ENCODE data around the gene SEC14L2.
"Not testable (repeated sequence)": the region's sequence is repeated elsewhere in the genome, so short reads cannot be mapped to it uniquely, and the experiment has no call there.

Gene SEC14L2

DNA sequence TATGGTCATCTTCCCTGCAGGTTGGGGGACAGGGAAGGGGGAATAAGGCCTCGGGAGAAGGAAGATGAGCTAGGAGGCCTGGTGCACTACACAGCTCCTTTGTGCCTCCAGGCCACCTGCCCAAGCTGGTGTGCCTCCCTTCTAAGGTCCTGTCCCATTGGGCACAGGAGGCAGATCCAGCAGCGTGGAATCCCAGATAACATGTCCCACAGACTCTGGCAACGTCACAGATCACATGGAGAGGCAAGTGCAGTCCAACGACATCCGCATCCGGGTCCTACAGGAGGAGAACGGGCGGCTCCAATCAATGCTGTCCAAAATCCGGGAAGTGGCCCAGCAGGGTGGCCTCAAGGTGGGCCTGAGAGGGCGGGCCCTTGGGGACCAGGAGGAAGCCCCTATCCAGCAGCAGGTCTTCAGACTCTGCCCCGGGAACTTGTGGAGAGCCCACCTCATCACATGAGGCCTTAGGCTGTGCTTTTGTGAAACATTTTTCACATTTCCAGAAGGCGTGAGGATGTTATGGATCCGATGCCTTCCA is 21.4 kb upstream of the SEC14L2 start:
- DNase-seq (ENCODE audit: low read depth), result no peak

DNA sequence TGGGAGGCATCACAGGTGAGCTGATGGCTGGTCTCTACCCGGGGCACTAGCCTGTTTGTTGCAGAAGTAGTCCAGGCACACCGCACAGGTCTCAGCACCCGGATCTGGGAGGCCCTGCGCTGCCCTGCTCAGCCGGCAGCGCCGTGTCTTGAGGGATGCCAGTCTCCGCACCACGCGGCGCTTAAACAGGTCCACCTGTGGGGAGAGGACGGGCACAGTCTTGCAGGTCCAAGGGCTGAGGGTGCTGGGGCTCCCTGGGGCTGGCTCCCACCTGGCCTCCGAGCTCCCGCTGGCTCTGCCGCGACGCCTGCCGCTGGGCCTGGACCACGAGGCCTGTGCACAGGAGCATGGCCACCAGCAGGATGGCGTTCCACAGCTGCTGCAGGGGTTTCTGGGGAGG is 16.8 kb upstream of the SEC14L2 start:
- DNase-seq (ENCODE audit: low read depth), result no peak

DNA sequence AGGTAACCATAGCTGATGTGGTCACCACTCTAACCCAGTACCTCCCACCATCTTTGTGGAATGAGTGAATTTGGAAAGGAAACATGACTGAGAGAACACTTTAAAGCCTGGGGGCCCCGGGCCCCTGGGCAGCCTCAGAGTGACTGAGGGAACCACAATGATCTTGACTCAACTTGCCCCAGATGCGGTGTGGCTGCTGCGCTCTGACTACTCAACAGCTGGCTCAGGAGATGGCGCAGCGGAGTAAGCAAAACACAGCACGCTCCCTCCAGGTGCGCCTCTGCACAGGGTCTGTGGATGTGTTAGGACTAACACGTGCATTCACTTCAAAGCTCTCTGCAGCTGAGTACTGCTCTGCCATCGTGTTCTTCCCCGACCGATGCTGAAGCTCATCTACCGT is 15.6 kb upstream of the SEC14L2 start:
- no peak for DNase-seq (ENCODE audit: low read depth)

DNA sequence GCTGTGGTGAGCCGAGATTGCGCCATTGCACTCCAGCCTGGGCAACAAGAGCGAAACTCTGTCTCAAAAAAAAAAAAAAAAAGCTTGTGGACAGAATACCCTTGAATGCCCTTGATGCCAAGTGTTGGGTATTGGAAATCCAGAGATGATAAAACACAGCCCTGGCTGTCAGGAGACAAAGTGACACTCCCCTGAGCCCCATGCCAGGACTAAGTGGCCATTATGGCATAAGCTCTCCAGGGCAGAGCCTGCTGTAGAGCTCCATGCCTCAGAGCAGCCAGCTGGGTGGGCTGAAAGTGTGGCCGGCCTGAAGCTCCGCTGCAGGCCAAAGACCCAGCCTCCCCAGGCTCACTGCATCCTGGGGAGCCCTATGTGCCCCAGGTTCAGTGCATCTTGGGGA is 14.5 kb upstream of the SEC14L2 start:
- DNase-seq (ENCODE audit: low read depth), result no peak

DNA sequence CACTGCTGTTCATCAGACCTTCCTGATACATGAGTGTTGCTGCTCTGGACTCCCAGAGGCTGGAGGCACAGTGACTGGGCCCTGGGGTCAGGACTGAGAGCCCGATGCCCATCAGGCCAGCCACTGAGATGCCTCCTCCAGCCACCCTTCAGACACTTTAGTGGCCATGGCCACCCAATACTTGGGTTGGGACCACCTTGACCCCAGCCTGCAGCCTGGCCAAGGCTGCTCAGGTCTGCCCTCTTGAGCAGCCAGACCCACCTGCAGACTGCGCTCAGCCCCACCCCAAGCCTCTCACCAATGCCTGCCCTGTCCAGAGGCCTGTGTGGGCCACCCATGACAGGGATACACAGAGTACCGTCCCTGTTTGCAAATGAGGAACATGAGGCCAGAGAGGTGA is 13.8 kb upstream of the SEC14L2 start:
- DNase-seq (ENCODE audit: low read depth), result no peak

DNA sequence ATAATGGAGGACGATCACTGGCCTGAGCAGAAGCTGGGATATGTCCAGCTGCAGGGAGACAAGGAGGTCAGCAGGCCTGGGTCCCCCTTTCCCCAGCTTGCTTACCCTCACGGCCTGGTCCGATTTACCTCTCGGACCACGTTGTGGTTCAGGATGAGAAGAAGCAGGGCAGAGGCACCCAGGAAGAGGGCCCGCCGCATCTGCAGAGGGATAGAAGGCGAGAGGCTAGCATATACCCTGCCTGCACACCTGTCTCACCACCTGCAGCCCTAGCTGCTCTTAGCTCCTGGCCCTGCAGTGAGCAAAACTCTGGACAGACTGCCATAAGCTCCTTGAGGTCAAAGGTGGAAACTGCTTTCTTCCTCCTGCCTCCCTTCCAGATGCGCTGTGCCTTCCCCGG is 10.9 kb upstream of the SEC14L2 start:
- no peak for DNase-seq (ENCODE audit: low read depth)

DNA sequence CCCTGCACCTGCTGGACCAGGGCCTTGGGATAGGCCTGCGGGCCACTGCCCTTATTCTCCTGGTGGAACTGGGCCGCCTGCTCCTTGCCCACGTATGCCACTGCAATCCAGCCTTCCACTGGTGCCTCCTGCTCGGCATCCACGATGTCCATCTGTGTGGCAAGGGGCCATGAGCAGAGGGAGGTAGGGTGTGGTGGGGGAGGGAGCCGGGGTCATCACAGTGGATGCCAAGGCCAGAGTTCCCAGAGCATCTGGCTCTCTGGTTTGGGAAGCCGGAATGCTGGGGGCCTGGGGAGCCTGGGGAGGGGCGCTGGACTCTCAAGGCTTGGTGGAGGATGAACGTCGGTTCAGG is 10.2 kb upstream of the SEC14L2 start:
- no peak for DNase-seq (ENCODE audit: low read depth)

DNA sequence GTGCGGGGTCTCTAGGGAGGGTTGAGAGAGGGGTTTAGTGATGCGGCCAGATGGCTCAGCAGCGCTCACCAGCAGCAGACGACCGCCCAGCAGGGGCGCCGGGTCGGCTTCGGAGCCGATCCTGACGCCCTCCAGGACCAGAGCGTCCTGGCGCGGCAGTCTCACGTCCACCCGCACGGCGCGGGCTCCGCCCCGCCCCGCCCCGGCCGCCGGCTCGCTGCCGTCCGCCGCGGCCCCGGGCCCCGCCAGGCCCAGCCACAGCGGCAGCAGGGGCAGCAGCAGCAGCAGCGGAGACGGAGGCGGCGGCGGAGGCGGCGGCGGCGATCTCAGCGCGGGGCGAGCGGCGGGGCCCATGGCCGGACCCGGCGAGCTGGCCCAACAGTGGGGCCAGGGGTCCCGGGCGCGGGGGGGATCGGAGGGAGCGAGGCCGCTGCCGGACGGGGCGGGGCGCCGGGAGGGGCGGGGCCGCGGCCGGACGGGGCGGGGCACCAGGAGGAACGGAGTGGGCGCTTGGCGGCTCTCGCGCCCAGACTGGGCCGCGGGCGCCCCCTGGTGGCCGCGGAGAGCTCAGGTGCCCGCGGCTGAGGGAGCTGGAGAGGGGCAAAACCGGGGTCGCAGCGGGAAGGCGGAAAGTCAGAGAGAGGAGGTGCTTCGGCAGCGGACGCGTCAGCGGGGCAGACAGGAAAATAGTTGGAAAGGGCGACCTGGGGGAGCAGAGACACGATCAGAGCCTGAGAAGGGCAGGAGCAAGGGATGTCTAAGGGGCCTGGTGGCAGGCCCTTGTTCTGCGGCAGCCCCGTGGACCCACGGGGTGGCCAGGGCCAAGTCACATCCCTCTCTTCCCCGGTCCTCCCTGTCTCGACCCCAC is 9.6 kb upstream of the SEC14L2 start, which contains the start of gene RNF215:
RNF215 (minus strand) TSS at position 452 of the 868 bp plus-strand sequence; CDS start at position 354, 98 bp downstream.
- DNase-seq (ENCODE audit: low read depth), result peak; percentile 65

DNA sequence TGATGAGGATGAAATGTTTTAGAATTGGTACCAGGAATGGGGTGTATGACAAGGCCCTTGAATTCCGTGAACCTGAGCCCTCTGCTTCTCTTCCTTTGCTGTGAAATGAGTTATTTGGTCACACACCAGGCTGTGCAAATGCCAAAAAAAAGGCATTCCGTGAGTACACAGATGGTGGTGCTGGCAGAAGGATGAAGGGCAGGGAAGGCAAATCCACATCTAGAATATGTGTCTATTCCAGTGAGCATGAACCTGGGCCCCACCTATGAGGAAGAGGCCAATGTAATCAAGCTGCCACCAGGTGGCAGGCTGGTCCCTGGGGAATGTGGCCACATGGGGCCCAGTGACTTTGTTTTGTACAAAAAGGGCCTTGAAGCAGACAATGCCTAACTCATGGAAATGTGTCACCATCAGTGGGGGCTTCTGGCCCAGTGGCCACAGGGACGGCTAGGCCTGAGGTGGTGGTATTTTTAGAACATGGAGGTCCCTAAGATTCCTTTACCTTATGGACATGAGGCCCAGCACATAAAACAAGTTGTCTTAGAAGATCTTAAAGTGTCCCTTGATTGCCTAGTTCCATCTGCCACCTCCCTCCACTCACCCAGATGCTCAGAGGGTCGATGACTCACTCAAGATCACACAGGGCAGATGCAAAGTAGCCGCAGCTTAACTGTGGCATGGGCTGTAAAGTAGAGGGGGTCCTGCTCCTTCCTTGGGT is 5.7 kb upstream of the SEC14L2 start:
- DNase-seq (ENCODE audit: low read depth), result peak; percentile 72

DNA sequence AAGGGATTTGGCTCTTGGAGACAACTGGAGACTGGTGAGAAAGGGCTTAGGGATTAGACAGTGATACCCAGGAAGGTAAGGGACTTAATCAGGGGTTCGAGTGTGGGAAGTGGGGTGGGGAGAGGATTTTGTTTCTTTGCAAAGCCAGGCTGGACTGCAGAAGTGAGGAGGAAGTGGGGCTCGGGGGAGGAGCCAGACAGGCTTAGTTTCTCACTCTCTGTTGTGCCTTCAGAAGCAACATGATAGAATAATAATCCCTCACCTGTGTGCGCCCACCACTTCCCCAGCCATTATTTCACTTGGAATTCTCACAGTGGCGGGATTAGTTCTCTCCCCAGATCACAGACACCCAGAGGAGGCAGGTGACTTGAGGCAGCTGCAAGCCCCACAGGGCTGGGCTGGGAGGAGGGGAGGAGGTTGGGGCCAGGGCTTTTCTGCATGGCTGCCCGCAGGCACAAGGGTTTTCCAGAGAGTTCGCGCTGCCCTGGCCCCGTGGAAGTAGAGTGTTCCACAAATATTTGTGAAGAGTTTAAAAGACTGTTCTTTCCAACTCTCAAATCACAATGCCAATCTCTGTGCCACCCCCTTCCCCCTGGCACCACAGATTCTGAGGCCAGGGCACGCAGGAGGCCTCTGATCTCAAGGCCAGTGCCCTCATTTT is 4.0 kb upstream of the SEC14L2 start:
- DNase-seq (ENCODE audit: low read depth), result no peak

DNA sequence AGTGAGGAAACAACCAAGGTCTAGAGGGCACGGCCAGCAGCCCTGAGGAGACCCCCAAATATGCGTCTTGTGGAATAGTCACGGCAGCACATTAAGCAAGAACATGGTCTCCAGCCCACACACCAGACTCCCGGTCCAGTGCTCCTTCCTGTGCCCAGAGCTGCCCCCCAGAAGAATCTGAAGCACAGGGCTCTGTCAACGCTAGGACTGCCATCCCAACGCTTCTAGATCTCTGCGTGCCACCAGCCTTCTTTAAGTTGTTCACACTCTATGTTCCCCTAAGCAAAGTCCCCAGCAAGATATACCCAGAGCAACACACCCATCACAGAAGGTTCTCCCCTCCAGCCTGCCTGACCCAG is 3.5 kb upstream of the SEC14L2 start:
- no peak for DNase-seq (ENCODE audit: low read depth)

DNA sequence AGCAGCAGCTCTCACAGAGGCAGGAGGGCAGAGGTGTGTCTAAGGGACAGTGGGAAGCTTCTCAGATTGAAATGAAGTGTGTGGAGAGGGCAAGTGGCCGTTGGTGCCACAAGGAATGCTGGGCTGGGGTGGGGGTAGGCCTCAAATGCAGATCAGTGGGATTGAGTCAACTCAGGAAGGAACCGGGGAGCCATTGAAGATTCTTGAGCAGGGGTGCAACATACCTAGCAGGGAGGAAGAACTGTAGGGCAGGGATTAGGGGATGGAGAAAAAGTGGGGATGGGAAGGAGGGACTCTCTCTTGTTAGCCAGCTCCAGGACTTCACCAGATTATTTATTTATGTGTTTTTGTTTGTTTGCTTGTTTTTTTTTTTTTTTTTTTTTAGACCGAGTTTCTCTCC is 2.9 kb upstream of the SEC14L2 start:
- DNase-seq (ENCODE audit: low read depth), result no peak

DNA sequence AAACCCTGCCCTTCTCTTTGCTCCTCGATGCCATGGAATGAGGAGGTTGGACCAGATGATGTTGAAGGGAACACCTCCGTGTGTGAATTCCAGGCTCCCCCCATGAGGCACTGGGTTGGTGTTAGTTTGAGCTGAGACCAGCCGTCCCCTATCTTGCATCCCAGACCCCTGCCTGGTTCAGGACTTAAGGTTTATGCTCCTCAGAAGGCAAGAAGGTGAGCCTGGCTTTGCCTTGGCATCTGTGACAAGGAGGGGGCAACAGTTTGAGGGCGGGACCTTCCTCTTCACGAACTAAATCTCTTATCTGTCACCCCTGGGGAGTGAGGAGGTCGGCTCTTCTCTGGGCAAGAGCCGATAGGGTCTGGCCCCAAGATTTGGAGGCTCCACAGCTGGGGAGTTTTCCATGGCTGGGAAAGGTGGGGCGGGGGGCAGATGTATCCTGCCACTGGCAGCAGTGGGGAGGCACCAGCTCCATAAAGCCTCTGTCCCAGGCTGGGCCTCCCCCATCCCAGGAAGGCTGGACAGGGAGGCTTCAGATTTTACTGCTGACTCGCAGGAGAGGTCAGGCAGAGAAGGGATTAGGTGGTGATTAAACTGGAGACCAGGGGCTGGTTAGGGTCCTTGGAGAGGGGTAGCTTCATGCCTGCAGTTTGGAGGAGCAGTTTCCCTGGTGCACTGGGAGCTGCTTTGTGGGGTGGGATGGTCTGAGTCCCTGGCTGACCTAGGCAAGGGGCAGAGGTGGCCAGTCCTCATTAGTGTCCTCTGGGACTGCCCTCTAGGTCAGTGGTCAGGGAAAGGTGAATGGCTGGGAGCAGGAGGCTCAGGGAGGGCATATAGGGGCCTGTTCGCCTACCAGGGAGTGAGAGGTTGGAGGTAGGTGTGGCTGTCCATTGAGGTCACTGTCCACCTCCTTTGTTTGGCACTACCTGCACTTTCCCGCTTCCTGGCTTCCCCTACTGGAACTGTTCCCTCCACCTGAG is 1.1 kb downstream of the SEC14L2 start:
- DNase-seq (ENCODE audit: low read depth), result no peak

DNA sequence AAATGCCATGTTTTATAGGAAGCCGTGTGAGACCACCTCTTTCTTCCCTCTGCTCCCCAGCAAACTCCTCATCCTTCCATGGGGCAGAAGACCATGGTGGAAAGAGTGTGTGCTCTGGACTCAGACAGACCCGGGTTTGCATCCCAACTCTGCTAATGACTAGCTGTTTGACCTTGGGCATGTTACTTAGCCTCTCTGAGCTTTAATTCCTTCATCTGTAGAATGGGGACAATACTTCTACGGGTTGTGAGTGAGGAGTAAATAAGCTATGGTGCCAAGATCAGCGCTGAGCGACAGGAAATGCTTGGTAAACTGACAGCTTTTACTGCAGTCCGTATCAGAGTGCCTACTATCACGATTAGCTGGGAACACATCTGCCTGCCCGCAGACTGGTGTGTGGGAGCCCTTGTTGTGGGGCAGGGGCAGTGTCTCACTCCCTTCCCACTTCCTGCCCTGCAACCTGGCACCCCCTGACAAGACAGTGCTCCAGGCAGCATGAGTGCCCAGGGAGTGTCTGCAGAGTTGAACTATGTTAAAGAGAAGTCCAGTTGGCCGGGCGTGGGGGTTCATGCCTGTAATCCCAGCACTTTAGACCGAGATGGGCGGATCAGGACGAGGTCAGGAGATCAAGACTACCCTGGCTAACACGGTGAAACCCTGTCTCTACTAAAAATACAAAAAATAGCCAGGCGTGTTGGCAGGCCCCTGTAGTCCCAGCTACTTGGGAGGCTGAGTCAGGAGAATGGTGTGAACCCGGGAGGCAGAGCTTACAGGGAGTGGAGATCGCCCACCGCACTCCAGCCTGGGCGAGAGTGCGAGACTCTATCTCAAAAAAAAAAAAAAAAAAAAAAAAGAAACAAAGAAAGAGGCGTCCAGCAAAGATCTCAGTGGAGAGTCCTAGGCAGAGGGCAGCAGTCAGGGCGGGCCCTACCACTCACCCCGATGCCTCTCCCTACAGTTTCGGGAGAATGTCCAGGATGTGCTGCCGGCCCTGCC is 2.2 kb downstream of the SEC14L2 start:
- no peak for DNase-seq (ENCODE audit: low read depth)

DNA sequence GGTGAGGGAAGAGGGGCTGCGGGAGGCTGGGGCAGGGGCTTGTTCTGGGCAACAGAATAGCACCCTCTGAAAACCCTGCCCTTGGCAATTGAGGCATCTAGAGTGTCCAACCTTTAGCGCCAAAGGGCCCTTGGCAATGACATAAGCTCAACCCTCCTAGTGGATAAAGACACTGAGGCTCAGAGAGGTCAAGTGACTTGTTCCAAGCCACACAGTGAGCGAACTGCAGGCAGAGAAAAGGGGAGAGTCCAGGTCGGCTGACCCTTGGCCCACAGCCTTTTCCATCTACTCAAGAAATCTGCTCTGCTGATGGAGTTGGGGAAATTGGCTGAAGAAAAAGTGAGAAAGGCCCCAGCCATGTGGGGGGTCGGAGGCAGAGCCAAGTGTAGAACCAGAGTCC is 2.9 kb downstream of the SEC14L2 start:
- no peak for DNase-seq (ENCODE audit: low read depth)

DNA sequence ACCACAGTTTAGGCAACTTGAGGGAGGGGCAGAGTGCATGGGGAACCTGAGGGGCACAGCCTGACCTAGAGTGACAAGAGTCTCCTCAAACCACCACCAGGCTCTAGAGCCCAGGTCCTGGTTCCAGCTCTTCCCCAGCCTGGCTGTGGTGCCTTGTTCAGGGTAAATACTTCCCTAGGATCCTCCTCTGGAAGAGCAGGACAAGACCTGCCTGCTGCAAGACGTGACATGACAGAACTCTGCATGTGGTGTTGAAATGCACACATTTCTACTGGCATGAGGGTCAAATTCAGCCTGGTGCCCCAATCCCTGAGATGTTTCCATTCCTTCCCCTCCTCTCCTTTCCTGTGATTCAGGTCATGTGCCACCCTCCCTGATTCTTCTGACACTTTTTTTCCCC is 3.3 kb downstream of the SEC14L2 start:
- DNase-seq (ENCODE audit: low read depth), result no peak

DNA sequence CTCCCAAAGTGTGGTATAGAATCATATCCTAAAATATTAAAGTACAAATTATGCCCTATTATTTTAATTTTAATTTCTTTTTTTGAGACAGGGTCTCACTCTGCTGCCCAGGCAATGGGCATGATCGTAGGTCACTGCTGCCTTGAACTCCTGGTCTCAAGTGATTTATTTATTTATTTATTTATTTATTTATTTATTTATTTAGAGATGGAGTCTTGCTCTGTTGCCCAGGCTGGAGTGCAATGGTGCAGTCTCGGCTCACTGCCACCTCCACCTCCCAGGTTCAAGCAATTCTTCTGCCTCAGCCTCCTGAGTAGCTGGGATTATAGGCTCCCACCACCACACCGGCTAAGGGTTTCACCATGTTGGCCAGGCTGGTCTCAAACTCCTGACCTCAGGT is 4.2 kb downstream of the SEC14L2 start:
- DNase-seq (ENCODE audit: low read depth), result not testable (repeated sequence)

DNA sequence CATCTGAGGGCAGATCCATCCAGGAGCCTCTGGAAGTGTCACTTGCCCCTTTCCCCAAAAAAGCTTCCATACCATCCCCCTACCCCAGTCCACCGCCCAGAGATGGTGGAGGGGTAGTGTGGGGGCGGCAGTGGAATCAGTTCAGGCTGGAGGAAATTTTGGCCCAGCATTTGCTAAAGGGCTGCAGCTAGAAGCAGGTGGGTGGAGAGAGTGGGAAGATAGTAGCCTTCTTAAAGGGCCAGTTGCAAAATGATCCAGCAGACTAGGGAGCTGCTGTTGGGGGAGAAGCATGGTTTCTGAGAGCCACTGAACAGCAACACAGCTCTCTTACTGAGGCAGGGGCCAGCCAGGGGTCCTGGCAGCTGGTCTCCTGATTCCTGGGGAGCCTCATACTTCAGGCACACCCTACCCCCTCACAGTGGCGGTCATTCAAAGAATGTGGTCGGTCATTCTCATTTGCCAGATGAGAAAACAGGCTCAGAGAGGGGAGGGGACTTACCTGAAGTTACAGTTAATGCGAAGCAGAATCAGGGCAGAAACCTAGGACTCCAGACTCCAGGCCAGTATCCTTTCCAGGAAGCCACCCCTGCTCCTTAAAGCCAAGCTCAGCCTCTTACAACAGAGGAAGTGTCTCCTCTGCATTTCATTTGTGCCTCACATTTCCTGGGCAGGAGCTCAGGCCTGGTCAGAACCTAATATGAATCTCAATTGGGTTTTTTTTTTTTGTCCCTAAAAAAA is 5.4 kb downstream of the SEC14L2 start:
- no peak for DNase-seq (ENCODE audit: low read depth)

DNA sequence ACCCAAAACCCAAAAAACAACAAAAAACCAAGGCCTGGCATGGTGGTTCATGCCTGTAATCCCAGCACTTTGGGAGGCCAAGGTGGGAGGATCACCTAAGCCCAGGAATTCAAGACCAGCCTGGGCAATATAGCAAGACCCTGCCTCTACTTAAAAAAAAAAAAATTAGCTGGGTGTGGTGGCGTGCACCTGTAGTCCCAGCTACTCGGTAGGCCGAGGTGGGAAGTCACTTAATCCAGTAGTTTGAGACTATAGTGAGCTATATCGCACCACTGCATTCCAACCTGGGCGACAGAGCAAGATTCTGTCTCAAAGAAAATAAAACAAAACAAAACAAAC is 5.9 kb downstream of the SEC14L2 start:
- not testable (repeated sequence) for DNase-seq (ENCODE audit: low read depth)

DNA sequence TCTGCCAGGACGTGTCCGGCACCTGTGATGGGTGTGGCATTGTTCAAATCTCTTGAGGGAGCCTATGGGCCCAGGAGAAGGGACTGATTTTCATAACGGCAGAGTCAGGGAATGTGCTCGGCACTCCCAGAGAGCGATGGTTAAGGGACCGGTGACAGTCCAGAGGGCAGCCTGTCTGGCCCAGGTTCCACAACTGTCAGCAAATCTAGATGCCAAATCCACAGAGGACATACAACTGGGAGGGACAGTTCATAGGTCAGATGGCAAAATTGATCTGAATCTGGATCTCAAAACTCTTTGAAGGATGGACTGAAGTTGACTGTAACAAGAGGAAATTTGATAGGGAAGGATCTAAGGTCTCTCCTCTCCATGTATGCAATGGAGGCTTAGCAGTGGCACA is 7.5 kb downstream of the SEC14L2 start:
- no peak for DNase-seq (ENCODE audit: low read depth)
